Prostate gland (tissue), 2 donors: ENCODE measurements around the gene LOXHD1.

Experiments
- CTCF ChIP-seq, 4 experiments: fragments of 200-600 bp in 2 of 4; fragments of 450-650 bp in 2 of 4; sonication (generic) in 2 of 4; IDR thresholded peaks; 1 replicate in 3 of 4; 2 replicates in 1 of 4; pipeline ENCODE4 v1.5.1; 2016 to 2019; ENCODE audit warnings: antibody characterized with exemption in 4 of 4, mild to moderate bottlenecking in 2 of 4, moderate library complexity in 2 of 4
- POLR2A ChIP-seq: fragments of 450-650 bp; IDR thresholded peaks from one replicate; pipeline ENCODE4 v1.6.1; 2016; ENCODE audit warnings: antibody characterized with exemption, mild to moderate bottlenecking

- TF ChIP-seq CTCF (IDR thresholded peaks at IDR 0.05) (no peak), POLR2A (no peak)
Measured at GRCh38 chr18:46574743-46575115, 82.3 kb downstream of the LOXHD1 start.
